ENCODE measurements around the gene TOR1AIP2.

TOR1AIP2 gene

DNA sequence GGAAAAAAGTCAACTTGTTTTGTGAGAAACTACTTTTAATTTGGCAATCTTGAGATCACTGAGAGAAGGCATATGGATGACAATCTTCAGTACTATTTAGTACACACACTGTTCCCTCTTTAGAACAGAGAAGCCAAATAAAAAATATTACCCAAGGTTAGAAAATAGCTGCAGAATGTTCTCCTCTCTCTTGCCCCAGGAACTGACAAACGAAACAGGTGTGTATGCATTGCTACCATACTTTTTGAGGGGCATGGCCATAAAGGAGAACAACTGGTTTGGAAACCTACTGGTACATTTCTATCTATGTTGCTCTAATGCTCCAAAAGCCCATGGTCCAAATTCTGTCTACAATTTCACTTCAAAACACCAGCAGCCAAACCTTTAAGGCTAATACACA is 5.7 kb downstream of the TOR1AIP2 start:
- CTCF ChIA-PET = no interaction called here
- POLR2A ChIA-PET = interaction anchor here (1.0 kb wide), 1 partner anchor 10 kb away, joined by 6 read pairs; the partner anchor contains the start of gene TOR1AIP1
- DNase-seq (ENCODE audit: extremely low spot score) = no peak
- TF ChIP-seq L3MBTL2 (conservative IDR thresholded peaks at IDR 0.05) (no peak), SUZ12 (IDR thresholded peaks at IDR 0.05) (no peak), FOXM1 (IDR thresholded peaks at IDR 0.05; ENCODE audit: borderline replicate concordance) (no peak), BHLHE40 (IDR thresholded peaks at IDR 0.05; ENCODE audit: borderline replicate concordance) (no peak), CTBP1 (IDR thresholded peaks at IDR 0.05; ENCODE audit: borderline replicate concordance) (no peak), TARDBP (IDR thresholded peaks at IDR 0.05) (no peak), NFRKB (IDR thresholded peaks at IDR 0.05) (no peak), ELF4 (IDR thresholded peaks at IDR 0.05) (no peak), ZNF384 (IDR thresholded peaks at IDR 0.05) (no peak), FOXA1 (IDR thresholded peaks at IDR 0.05) (no peak), HDGF (IDR thresholded peaks at IDR 0.05; ENCODE audit: borderline replicate concordance) (no peak), LEF1 (IDR thresholded peaks at IDR 0.05; ENCODE audit: borderline replicate concordance) (no peak), PKNOX1 (IDR thresholded peaks at IDR 0.05) (no peak), SP1 (IDR thresholded peaks at IDR 0.05) (no peak), FOXK2 (IDR thresholded peaks at IDR 0.05) (no peak)

DNA sequence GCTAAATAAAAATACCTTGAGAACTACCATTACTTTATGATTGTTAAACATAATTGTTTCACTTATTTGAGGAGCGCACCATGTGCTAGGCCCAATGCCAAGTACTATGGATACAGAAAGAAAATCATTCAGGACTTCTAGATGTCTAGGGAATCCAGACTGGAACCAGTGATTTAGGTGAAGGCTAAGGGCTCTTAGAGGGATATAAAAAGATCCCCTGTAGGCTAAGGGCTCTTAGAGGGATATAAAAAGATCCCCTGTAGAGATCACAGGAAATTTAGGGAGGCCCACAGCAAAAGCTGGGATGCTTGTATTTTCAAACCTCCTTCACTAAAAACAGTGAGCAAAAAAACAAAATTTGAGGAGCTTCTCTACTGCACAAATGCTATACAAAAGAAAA is 6.7 kb downstream of the TOR1AIP2 start:
- no peak for TF ChIP-seq SUZ12 (IDR thresholded peaks at IDR 0.05)
- no peak for TF ChIP-seq SP1 (IDR thresholded peaks at IDR 0.05)
- TF ChIP-seq BHLHE40 (IDR thresholded peaks at IDR 0.05; ENCODE audit: borderline replicate concordance) = no peak
- peak; percentile 68 for TF ChIP-seq PKNOX1 (IDR thresholded peaks at IDR 0.05)
- peak; percentile 35 for DNase-seq (ENCODE audit: extremely low spot score)
- ChIA-PET POLR2A (no interaction called here), CTCF (no interaction called here)

- DNase-seq (ENCODE audit: extremely low spot score) = peak; percentile 61
- ChIA-PET POLR2A (no interaction called here), CTCF (interaction anchor here (0.6 to 1.3 kb wide), 6 partner anchors 57 to 1005 kb away, joined by 3 to 8 read pairs (median 3); partner anchors contain the start of gene CEP350)
- TF ChIP-seq ELF4 (IDR thresholded peaks at IDR 0.05) (no peak), FOXA1 (IDR thresholded peaks at IDR 0.05) (no peak), FOXM1 (IDR thresholded peaks at IDR 0.05; ENCODE audit: borderline replicate concordance) (no peak), ARNT (IDR thresholded peaks at IDR 0.05) (no peak), TARDBP (IDR thresholded peaks at IDR 0.05) (no peak), CTBP1 (IDR thresholded peaks at IDR 0.05; ENCODE audit: borderline replicate concordance) (no peak), NFRKB (IDR thresholded peaks at IDR 0.05) (no peak), ZNF384 (IDR thresholded peaks at IDR 0.05) (no peak), HDGF (IDR thresholded peaks at IDR 0.05; ENCODE audit: borderline replicate concordance) (no peak), BHLHE40 (IDR thresholded peaks at IDR 0.05; ENCODE audit: borderline replicate concordance) (no peak), SUZ12 (IDR thresholded peaks at IDR 0.05) (no peak), L3MBTL2 (conservative IDR thresholded peaks at IDR 0.05) (no peak), FOXK2 (IDR thresholded peaks at IDR 0.05) (no peak), SP1 (IDR thresholded peaks at IDR 0.05) (no peak)
These were observed 9.9 kb downstream of the TOR1AIP2 start for GRCh38 chr1:179867493-179868330.

GRCh38 chr1:179866616-179867015 is 11.0 kb downstream of the TOR1AIP2 start:
- CTCF ChIA-PET = interaction anchor here (1.4 kb wide), 1 partner anchor 52 kb away, joined by 6 read pairs; no protein-coding TSS in a partner anchor
- POLR2A ChIA-PET = no interaction called here
- TF ChIP-seq BHLHE40 (IDR thresholded peaks at IDR 0.05; ENCODE audit: borderline replicate concordance) (no peak), FOXM1 (IDR thresholded peaks at IDR 0.05; ENCODE audit: borderline replicate concordance) (no peak), TARDBP (IDR thresholded peaks at IDR 0.05) (no peak)
- no peak for DNase-seq (ENCODE audit: extremely low spot score)

DNA sequence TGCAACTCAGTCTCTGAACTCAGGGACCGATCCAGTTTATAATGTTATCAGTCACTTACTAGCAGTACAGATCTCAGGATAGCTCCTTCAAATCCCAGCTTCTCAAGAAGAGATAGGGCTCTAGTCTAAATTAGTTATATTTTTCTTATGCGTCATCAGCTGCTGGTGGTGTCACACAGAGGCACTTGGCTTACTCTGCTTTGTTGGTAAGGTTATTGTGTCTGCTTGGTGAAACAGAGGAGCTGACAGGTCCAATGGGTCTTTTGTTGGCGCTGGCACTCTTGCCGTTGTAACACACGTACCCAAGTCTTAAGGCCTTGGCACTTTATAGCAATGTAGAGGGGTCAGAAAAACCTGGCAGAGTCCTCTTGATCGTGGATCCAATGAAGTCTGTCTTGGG is 12.2 kb downstream of the TOR1AIP2 start:
- DNase-seq (ENCODE audit: extremely low spot score) = no peak
- ChIA-PET POLR2A (no interaction called here), CTCF (interaction anchor here (0.6 to 1.4 kb wide), 3 partner anchors 51 to 344 kb away, joined by 3 to 6 read pairs (median 6); no protein-coding TSS in a partner anchor)
- no peak for TF ChIP-seq CTBP1 (IDR thresholded peaks at IDR 0.05; ENCODE audit: borderline replicate concordance)
- no peak for TF ChIP-seq ARNT (IDR thresholded peaks at IDR 0.05)
- no peak for TF ChIP-seq PKNOX1 (IDR thresholded peaks at IDR 0.05)

DNA sequence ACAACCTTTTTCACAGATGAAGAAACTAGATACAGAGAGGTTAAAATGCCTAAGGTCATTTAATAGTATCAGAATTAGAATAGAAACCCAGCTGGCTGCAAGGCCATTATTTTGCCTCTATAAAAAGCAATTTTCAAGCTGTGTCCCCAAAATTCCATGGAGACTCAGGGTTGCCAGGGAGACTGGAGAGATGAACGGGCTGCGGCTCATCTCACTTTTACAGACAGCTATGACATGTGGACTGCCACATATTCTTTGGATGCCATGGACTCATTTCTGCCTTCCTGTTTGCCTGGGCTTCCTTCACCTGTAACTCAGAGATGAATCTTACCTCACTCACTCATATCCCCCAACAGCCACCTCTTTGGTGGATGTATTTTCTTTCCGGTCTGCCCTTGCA is 17.0 kb downstream of the TOR1AIP2 start:
- CTCF ChIA-PET = no interaction called here
- DNase-seq (ENCODE audit: extremely low spot score) = no peak
- POLR2A ChIA-PET = no interaction called here
- TF ChIP-seq SP1 (IDR thresholded peaks at IDR 0.05) (no peak), SUZ12 (IDR thresholded peaks at IDR 0.05) (no peak), FOXM1 (IDR thresholded peaks at IDR 0.05; ENCODE audit: borderline replicate concordance) (no peak), ELF4 (IDR thresholded peaks at IDR 0.05) (no peak), NFRKB (IDR thresholded peaks at IDR 0.05) (no peak), HDGF (IDR thresholded peaks at IDR 0.05; ENCODE audit: borderline replicate concordance) (no peak), ARNT (IDR thresholded peaks at IDR 0.05) (no peak)

DNA sequence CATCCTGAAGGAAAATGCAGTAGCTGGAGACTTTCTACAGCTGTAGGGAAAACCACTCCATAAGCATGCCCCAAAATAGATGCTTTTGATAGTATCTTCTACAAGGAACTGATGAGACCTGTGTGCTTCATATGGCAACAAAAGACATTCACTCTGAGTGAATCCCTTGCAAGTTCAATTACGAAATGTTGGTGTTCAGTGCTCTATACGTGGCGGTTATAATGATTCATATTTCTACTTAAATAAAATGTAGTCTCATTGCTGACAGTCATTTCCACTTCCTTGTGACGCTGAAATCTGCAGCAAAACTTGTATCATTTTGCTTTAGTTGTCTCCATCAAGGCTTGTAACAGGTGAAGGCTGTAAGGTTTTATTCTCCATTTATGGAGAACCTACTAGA is 20.6 kb downstream of the TOR1AIP2 start:
- DNase-seq (ENCODE audit: extremely low spot score) = no peak
- ChIA-PET POLR2A (no interaction called here), CTCF (no interaction called here)
- TF ChIP-seq FOXA1 (IDR thresholded peaks at IDR 0.05) (no peak), BHLHE40 (IDR thresholded peaks at IDR 0.05; ENCODE audit: borderline replicate concordance) (no peak), ELF4 (IDR thresholded peaks at IDR 0.05) (no peak), FOXM1 (IDR thresholded peaks at IDR 0.05; ENCODE audit: borderline replicate concordance) (no peak), PKNOX1 (IDR thresholded peaks at IDR 0.05) (no peak), LEF1 (IDR thresholded peaks at IDR 0.05; ENCODE audit: borderline replicate concordance) (no peak), ZNF384 (IDR thresholded peaks at IDR 0.05) (no peak), FOXK2 (IDR thresholded peaks at IDR 0.05) (no peak), ARNT (IDR thresholded peaks at IDR 0.05) (no peak), NFRKB (IDR thresholded peaks at IDR 0.05) (no peak), TARDBP (IDR thresholded peaks at IDR 0.05) (no peak), SUZ12 (IDR thresholded peaks at IDR 0.05) (no peak), CTBP1 (IDR thresholded peaks at IDR 0.05; ENCODE audit: borderline replicate concordance) (no peak), SP1 (IDR thresholded peaks at IDR 0.05) (no peak), L3MBTL2 (conservative IDR thresholded peaks at IDR 0.05) (no peak)
